Measurements from ENCODE around the gene HYAL2.
A peak's percentile ranks its signal among the peaks of the same experiment; 100 is the strongest.

The HYAL2 gene

GRCh38 chr3:50345008-50345407 is 22.5 kb upstream of the HYAL2 start:
- no peak for TF ChIP-seq CTCF (IDR thresholded peaks at IDR 0.05; ENCODE audit: control extremely low read depth, extremely low read depth, low read depth, missing control alignments)

DNA sequence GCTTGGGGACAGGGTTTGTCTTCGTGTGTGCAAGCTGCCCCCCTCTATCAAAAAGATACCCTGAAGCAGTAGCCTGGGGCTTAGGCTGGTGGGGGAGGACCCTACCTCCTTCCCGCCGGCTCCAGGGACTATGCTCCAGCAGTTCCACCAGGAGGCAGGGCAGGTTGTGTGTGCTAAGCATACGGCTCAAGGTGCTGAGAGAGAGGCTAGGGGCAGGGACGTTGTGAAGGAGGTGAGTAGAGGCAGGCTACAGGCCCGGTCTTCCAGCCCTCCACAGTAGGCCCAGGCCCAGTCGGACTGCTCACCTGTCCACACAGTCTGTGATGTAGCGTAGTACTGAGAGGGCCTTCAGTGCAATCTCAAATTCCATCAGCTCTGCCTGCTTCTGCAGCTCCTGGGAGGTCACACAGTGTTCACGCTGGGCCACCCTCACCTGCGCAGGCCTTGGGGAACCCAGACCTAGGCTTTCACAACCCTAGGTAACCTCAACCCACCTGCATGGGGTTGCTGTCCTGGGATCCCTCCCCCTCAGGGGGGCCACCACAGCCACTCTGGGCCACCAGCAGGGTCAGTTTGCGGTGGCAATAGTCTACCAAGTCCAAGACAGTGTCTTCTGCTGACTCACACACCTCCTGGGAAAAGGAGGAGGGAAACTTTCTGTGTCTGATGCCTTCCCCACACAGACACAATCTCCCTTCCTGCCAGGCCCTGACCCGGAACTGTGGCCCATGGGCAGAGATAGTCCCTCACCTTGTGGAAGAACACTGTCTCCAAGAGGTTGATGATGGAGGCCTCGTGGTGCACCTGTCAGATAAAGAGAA is 20.5 kb upstream of the HYAL2 start:
- ChIA-PET CTCF (interaction anchor here (1.3 to 8.4 kb wide), 6 partner anchors 10 to 206 kb away, joined by 3 to 70 read pairs (median 4); partner anchors contain the start of gene HYAL2), POLR2A (no interaction called here)
- TF ChIP-seq CTCF (IDR thresholded peaks at IDR 0.05; ENCODE audit: control extremely low read depth, extremely low read depth, low read depth, missing control alignments): no peak
- DNase-seq (ENCODE audit: extremely low spot score): no peak

More at GRCh38 chr3:50345008-50345407, 22.5 kb upstream of the HYAL2 start:
- DNase-seq (ENCODE audit: extremely low spot score): no peak
- POLR2A ChIA-PET: no interaction called here
- CTCF ChIA-PET: interaction anchor here (0.9 to 8.4 kb wide), 5 partner anchors 10 to 204 kb away, joined by 3 to 70 read pairs (median 6); no protein-coding TSS in a partner anchor

DNA sequence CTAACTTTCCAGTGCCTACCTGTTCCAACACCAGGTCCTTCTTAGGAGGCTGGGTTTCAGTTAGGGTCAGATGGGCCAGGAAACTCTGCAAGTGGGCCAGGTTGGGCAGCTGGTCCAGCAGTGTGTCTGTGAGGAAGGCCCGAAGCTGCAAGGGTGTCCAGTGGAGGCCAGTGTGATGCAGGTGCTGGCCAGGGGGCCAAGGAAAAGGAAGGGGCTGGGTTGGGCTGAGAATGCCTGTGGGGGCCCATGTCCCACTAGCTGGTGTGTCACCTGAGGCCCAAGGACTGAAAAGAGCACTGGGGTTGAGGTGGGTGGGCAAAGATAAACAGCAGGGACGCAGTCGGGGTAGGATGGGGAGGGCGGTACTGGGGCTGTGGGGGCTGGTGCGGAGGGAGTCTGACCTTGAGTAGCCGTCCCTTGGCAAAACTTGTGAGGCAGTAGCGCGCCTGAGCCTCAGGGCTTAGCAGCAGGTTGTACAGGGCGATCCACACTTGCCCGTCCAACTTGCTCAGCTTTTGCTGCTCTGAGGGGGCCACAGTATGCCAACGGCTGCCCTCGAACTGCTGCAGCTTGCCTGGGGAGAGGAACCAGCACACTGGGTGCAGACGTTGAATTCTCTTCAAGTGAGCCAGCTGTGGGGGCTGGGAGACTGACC is 19.6 kb upstream of the HYAL2 start:
- ChIA-PET POLR2A (no interaction called here), CTCF (interaction anchor here (1.3 to 6.6 kb wide), 3 partner anchors 7 to 19 kb away, joined by 3 to 55 read pairs (median 3); partner anchors contain the start of genes CYB561D2, HYAL2 and NPRL2)
- TF ChIP-seq CTCF (IDR thresholded peaks at IDR 0.05; ENCODE audit: control extremely low read depth, extremely low read depth, low read depth, missing control alignments): no peak
- DNase-seq (ENCODE audit: extremely low spot score): no peak

DNA sequence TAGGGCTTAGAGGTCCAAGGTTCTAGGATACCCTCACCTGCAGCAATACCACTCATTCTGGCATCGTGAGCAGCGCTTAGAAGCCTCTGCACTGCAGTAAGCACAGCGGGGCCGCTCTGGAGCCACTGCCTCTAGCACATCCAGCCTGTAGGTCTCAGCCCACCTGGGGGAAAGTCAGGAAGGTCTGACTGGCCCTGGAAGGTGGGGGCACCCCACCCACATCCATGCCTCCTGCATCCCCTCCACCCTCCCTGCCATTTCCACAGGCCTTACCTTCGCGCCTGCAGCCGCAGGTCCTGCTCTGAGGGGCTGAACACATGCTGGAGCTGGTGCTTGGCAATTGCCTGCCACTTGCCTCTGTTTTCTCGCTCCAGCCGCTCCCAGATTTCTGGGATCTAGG is 19.0 kb upstream of the HYAL2 start:
- CTCF ChIA-PET: interaction anchor here (1.5 to 6.6 kb wide), 2 partner anchors 8 to 201 kb away, joined by 8 to 55 read pairs; partner anchors contain the start of genes CYB561D2 and NPRL2
- POLR2A ChIA-PET: no interaction called here
- TF ChIP-seq CTCF (IDR thresholded peaks at IDR 0.05; ENCODE audit: control extremely low read depth, extremely low read depth, low read depth, missing control alignments): no peak
- DNase-seq (ENCODE audit: extremely low spot score): no peak

- peak; percentile 70 for DNase-seq (ENCODE audit: extremely low spot score)
- TF ChIP-seq CTCF (IDR thresholded peaks at IDR 0.05; ENCODE audit: control extremely low read depth, extremely low read depth, low read depth, missing control alignments): no peak
- POLR2A ChIA-PET: interaction anchor here (1.1 kb wide), 1 partner anchor 10 kb away, joined by 7 read pairs; the partner anchor contains the start of genes CYB561D2 and NPRL2
- CTCF ChIA-PET: interaction anchor here (1.0 to 6.6 kb wide), 4 partner anchors 8 to 202 kb away, joined by 3 to 55 read pairs (median 6); partner anchors contain the start of genes CYB561D2 and NPRL2
These were observed 18.1 kb upstream of the HYAL2 start, which contains the start of gene RASSF1 for GRCh38 chr3:50340448-50341329. RASSF1 (minus strand) TSS chr3:50340836; CDS start chr3:50340805, 31 bp downstream.
